Measurements from ENCODE around the gene MEGF6.

MEGF6 gene

GRCh38 chr1:3606779-3607702, 4.3 kb downstream of the MEGF6 start:
- no peak for DNase-seq

- DNase-seq: no peak
Measured at GRCh38 chr1:3604997-3605823, 6.1 kb downstream of the MEGF6 start.

GRCh38 chr1:3604468-3604974, 6.8 kb downstream of the MEGF6 start:
- no peak for DNase-seq

- no peak for DNase-seq
Measured at GRCh38 chr1:3603571-3604467, 7.5 kb downstream of the MEGF6 start.

- DNase-seq: no peak
Measured at GRCh38 chr1:3603156-3603555, 8.2 kb downstream of the MEGF6 start.

- no peak for DNase-seq
Measured at GRCh38 chr1:3602375-3602774, 8.9 kb downstream of the MEGF6 start.

GRCh38 chr1:3601743-3602142, 9.6 kb downstream of the MEGF6 start:
- DNase-seq: no peak

- no peak for DNase-seq
Measured at GRCh38 chr1:3600354-3600753, 11.0 kb downstream of the MEGF6 start.

- no peak for DNase-seq
Measured at GRCh38 chr1:3599816-3600215, 11.5 kb downstream of the MEGF6 start.

GRCh38 chr1:3599286-3599811, 12.0 kb downstream of the MEGF6 start:
- no peak for DNase-seq

GRCh38 chr1:3598522-3599285, 12.6 kb downstream of the MEGF6 start:
- DNase-seq: no peak

GRCh38 chr1:3598051-3598491, 13.2 kb downstream of the MEGF6 start:
- no peak for DNase-seq

GRCh38 chr1:3597599-3597964, 13.7 kb downstream of the MEGF6 start:
- DNase-seq: no peak

GRCh38 chr1:3596663-3597598, 14.4 kb downstream of the MEGF6 start:
- no peak for DNase-seq

- DNase-seq: no peak
Measured at GRCh38 chr1:3595949-3596348, 15.4 kb downstream of the MEGF6 start.

GRCh38 chr1:3594706-3595377, 16.5 kb downstream of the MEGF6 start:
- DNase-seq: no peak

- DNase-seq: no peak
Measured at GRCh38 chr1:3593745-3594144, 17.6 kb downstream of the MEGF6 start.

GRCh38 chr1:3593334-3593733, 18.0 kb downstream of the MEGF6 start:
- no peak for DNase-seq

- DNase-seq: no peak
Measured at GRCh38 chr1:3590951-3591865, 20.1 kb downstream of the MEGF6 start.

Data from amniotic stem cell (primary cell).